Glutamatergic neuron (in vitro differentiated cells): Measurements from ENCODE around the gene SLC6A20. TPM values are rescaled to one million over a fixed set of nuclear protein-coding genes. Genes with fewer than 3 reads are reported as not detected.

Experiments used
- DNase-seq: peaks from one replicate; pipeline ENCODE4 v3.0.0; 2022
- H3K27ac Mint-ChIP-seq: one replicate; pipeline ENCODE4 v1.8.0; 2020; ENCODE audit warnings: mild to moderate bottlenecking, mixed read lengths, inconsistent platforms; ENCODE audit not compliant: unreplicated experiment
- H3K27me3 Mint-ChIP-seq: one replicate; pipeline ENCODE4 v1.8.0; 2020; ENCODE audit warnings: mild to moderate bottlenecking, moderate library complexity, mixed read lengths, inconsistent platforms; ENCODE audit not compliant: unreplicated experiment
- H3K36me3 Mint-ChIP-seq: one replicate; pipeline ENCODE4 v1.8.0; 2020; ENCODE audit warnings: mild to moderate bottlenecking, mixed read lengths, inconsistent platforms; ENCODE audit not compliant: unreplicated experiment
- H3K4me1 Mint-ChIP-seq: one replicate; pipeline ENCODE4 v1.8.0; 2020; ENCODE audit warnings: mild to moderate bottlenecking, low read depth, mixed read lengths, inconsistent platforms; ENCODE audit not compliant: unreplicated experiment
- H3K4me3 Mint-ChIP-seq: one replicate; pipeline ENCODE4 v1.8.0; 2020; ENCODE audit warnings: mild to moderate bottlenecking, mixed read lengths, inconsistent platforms; ENCODE audit not compliant: unreplicated experiment
- H3K9me3 Mint-ChIP-seq: one replicate; pipeline ENCODE4 v1.8.0; 2020; ENCODE audit warnings: mild to moderate bottlenecking, moderate library complexity, mixed read lengths, inconsistent platforms; ENCODE audit not compliant: unreplicated experiment
- CTCF ChIP-seq: fragments of 200-600 bp; sonication (generic); IDR thresholded peaks from one replicate; pipeline ENCODE4 v1.5.0; 2021; ENCODE audit not compliant: partially characterized antibody, unreplicated experiment
- total RNA-seq: library from RNA; stranded (reverse); fragmentation: NEBNext Ultra II Directional; extraction: Animal tissue kit (Norgen Biotek cat#: 25700); gene quantifications from one replicate; pipeline ENCODE4 v1.2.1, GENCODE V29; 2021; ENCODE audit not compliant: unreplicated experiment

Gene SLC6A20
- total RNA-seq, 1 donor from 2014 or later, result not detected

- Mint-ChIP-seq H3K9me3 (peaks cover 2% of the 10 kb centered on the region), H3K4me3 (no peak overlapping the region), H3K27me3 (peaks cover 6% of the 10 kb centered on the region), H3K4me1 (no peaks in the 10 kb centered on the region), H3K27ac (no peak overlapping the region), H3K36me3 (no peaks in the 10 kb centered on the region)
- no peak for TF ChIP-seq CTCF
- DNase-seq, result no peak
Observed at GRCh38 chr3:45776611-45777010, 19.7 kb downstream of the SLC6A20 start.

GRCh38 chr3:45776301-45776595 lies 20.1 kb downstream of the SLC6A20 start:
- TF ChIP-seq CTCF, result no peak
- no peak for DNase-seq
- no peak overlapping the region for H3K4me3 Mint-ChIP-seq
- peaks cover 6% of the 10 kb centered on the region for H3K27me3 Mint-ChIP-seq
- H3K4me1 Mint-ChIP-seq, result no peaks in the 10 kb centered on the region
- no peak overlapping the region for H3K27ac Mint-ChIP-seq
- no peaks in the 10 kb centered on the region for H3K36me3 Mint-ChIP-seq
- H3K9me3 Mint-ChIP-seq, result peaks cover 2% of the 10 kb centered on the region

- DNase-seq, result no peak
- Mint-ChIP-seq H3K4me1 (no peaks in the 10 kb centered on the region), H3K4me3 (no peak overlapping the region), H3K27ac (no peak overlapping the region), H3K27me3 (peaks cover 6% of the 10 kb centered on the region), H3K36me3 (no peaks in the 10 kb centered on the region), H3K9me3 (peaks cover 2% of the 10 kb centered on the region)
- TF ChIP-seq CTCF, result no peak
Observed at GRCh38 chr3:45775571-45776300, 20.6 kb downstream of the SLC6A20 start.

GRCh38 chr3:45774581-45775521 lies 21.5 kb downstream of the SLC6A20 start:
- no peak for TF ChIP-seq CTCF
- H3K27me3 Mint-ChIP-seq, result peaks cover 6% of the 10 kb centered on the region

More at GRCh38 chr3:45774581-45775521, 21.5 kb downstream of the SLC6A20 start:
- Mint-ChIP-seq H3K27ac (no peak overlapping the region), H3K4me3 (no peak overlapping the region), H3K9me3 (peaks cover 2% of the 10 kb centered on the region), H3K36me3 (no peaks in the 10 kb centered on the region), H3K4me1 (no peaks in the 10 kb centered on the region)
- no peak for DNase-seq
